Vagina (tissue), 2 donors: ENCODE measurements around the gene EML1. TPM values are rescaled to one million over a fixed set of nuclear protein-coding genes. Genes with fewer than 3 reads are reported as not detected.

Source experiments
- DNase-seq, 2 donors: peaks; one replicate each; pipeline ENCODE4 v3.0.0-alpha.2; 2017; ENCODE audit errors: extremely low spot score in 2 of 2
- H3K27ac ChIP-seq: fragments of 200-600 bp; sonication (generic); one replicate; pipeline ENCODE4 v1.5.1; 2019
- H3K27me3 ChIP-seq: fragments of 200-600 bp; sonication (generic); one replicate; pipeline ENCODE4 v1.5.1; 2019
- H3K36me3 ChIP-seq, 2 donors: fragments of 200-600 bp; sonication (generic); one replicate each; pipeline ENCODE4 v1.5.1; 2017 to 2019
- H3K4me1 ChIP-seq: fragments of 200-600 bp; sonication (generic); one replicate; pipeline ENCODE4 v1.5.1; 2019
- H3K4me3 ChIP-seq, 2 donors: fragments of 200-600 bp; sonication (generic); 1 replicate in 1 of 2; 2 replicates in 1 of 2; pipeline ENCODE4 v1.5.1; 2016 to 2019
- H3K9me3 ChIP-seq: fragments of 200-600 bp; sonication (generic); one replicate; pipeline ENCODE4 v1.5.1; 2019
- POLR2A ChIP-seq, 2 donors: fragments of 450-650 bp; IDR thresholded peaks; one replicate each; pipeline ENCODE4 v1.6.1; 2017; ENCODE audit warnings: antibody characterized with exemption in 2 of 2, mild to moderate bottlenecking in 2 of 2, moderate library complexity in 2 of 2
- POLR2AphosphoS5 ChIP-seq, 2 donors: sonication (generic); formaldehyde crosslinking; IDR thresholded peaks; one replicate each; pipeline ENCODE4 v1.9.0; 2017; ENCODE audit warnings: antibody characterized with exemption in 2 of 2, mild to moderate bottlenecking in 2 of 2, low read depth in 1 of 2; ENCODE audit not compliant: insufficient read depth in 1 of 2
- intact Hi-C: fragments of 100-400 bp; cut with DNase I; formaldehyde crosslinking; loops from one replicate; pipeline ENCODE4 v1.15.1; 2023
- total RNA-seq: library from RNA; depleted of rRNA; stranded (reverse); fragments of >200 nt; gene quantifications from one replicate; pipeline ENCODE4 v1.2.3, GENCODE V29; 2016
- TF ChIP-seq, protein P1 (sequence below), 3 experiments: fragments of 450-650 bp in 2 of 3; fragments of 200-600 bp in 1 of 3; sonication (generic) in 1 of 3; IDR thresholded peaks; one replicate each; pipeline ENCODE4 v1.5.1; 2017 to 2019; ENCODE audit warnings: antibody characterized with exemption in 3 of 3, mild to moderate bottlenecking in 2 of 3, moderate library complexity in 2 of 3

Gene EML1
- total RNA-seq, 1 donor from 2014 or later, result 32.7 TPM

DNA sequence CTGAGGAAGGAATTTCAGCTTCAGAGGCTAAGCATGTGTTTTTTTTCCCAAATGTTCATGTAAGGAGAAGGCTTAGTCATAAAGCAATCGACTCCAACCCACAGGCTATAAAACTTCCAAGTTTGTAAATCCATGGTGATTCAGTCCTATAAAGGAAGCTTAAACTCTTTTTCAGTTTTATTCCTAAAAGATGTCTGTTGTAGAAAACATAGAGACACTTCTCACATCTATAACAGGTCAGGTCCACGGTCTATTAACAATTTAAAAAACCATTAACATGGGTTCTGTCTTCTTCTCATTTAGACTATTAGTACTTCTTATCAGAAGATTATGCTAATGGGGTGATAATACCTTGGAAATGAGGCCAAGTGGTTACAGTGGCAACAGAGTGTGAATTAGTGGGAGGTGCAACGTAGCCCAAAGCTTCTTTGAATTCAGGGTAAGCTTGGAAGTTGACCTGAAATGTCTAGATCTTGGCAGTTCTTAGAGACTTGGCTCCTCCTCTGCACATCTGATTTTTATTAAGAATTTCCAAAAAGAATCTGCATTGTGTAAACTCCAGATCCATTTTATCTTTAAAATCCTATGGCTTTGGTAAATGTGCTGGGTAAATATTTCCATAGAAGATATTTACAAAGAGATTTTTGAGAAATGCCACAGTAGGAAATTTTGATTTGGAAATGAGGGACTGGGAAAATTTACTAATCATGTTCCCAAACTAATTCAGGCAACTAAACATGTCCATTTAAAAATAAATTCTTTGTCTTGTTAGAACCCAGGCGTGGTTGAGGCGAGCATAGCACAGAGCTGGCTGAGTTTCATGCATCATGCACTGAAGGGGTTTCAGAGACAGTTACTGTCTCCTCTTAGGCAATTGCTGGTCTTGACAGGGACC is 86.4 kb downstream of the EML1 start:
- Histone ChIP-seq H3K27me3 (no peaks in the 10 kb centered on the region), H3K4me3 (no peak overlapping the region), H3K27ac (peak overlapping the region; percentile 64), H3K36me3 (no peaks in the 10 kb centered on the region), H3K4me1 (peaks cover 18% of the 10 kb centered on the region), H3K9me3 (no peaks in the 10 kb centered on the region)
- no peak for DNase-seq
- intact Hi-C loops, result loop anchor here (2.0 to 5.0 kb wide), 2 partner anchors 149 to 197 kb away; partner anchors contain the start of gene CYP46A1
- peak in 1 of 2 donors; percentile 52 for TF ChIP-seq POLR2AphosphoS5 (IDR thresholded peaks at IDR 0.05; ENCODE audit: insufficient read depth in 1 of 2, low read depth in 1 of 2)
- TF ChIP-seq, protein P1, sequence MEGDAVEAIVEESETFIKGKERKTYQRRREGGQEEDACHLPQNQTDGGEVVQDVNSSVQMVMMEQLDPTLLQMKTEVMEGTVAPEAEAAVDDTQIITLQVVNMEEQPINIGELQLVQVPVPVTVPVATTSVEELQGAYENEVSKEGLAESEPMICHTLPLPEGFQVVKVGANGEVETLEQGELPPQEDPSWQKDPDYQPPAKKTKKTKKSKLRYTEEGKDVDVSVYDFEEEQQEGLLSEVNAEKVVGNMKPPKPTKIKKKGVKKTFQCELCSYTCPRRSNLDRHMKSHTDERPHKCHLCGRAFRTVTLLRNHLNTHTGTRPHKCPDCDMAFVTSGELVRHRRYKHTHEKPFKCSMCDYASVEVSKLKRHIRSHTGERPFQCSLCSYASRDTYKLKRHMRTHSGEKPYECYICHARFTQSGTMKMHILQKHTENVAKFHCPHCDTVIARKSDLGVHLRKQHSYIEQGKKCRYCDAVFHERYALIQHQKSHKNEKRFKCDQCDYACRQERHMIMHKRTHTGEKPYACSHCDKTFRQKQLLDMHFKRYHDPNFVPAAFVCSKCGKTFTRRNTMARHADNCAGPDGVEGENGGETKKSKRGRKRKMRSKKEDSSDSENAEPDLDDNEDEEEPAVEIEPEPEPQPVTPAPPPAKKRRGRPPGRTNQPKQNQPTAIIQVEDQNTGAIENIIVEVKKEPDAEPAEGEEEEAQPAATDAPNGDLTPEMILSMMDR (IDR thresholded peaks at IDR 0.05), result no peak

DNA sequence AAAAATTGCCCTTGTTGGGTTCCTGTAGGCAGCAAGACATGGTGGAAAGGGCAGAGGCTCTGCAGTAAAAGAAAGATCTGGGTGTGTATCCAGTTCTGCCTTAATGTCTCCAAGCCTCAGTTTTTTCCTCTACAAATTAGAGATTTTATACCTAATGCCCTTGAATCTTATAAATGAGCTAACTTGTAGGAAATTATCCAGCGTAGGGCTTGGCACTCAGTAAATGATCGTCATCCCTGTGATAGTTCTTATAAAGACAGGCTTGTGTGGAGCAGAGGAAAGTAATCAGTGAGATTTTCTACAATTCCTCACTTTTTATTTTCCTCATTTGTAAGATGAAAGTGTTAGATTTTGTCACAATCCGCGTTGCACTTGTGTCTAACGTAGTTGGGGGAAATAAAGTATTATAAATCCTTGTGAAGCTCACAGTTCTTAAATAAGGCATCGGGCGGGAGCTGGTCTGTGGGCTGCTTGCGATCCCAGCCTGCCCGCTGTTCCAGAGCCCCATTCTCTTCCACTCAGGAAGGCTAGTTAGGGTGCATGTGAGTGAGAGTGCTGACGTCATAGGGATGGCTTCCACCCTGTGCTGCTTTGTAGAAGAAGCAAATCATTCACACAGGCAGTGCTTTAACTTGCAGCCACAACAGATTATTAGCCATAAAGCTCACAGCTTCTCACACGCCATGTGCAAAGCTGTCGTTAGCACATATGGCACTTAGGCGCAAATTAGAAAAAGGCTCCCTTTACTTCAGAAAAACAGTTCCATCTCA is 87.6 kb downstream of the EML1 start:
- H3K27ac ChIP-seq, result peak overlapping the region; percentile 64
- no peaks in the 10 kb centered on the region for H3K9me3 ChIP-seq
- H3K27me3 ChIP-seq, result no peaks in the 10 kb centered on the region
- TF ChIP-seq POLR2AphosphoS5 (IDR thresholded peaks at IDR 0.05; ENCODE audit: insufficient read depth in 1 of 2, low read depth in 1 of 2) (no peak), POLR2A (IDR thresholded peaks at IDR 0.05) (no peak)
- TF ChIP-seq, protein P1 (IDR thresholded peaks at IDR 0.05), result no peak
- H3K36me3 ChIP-seq, result no peaks in the 10 kb centered on the region
- H3K4me3 ChIP-seq, result no peak overlapping the region
- intact Hi-C loops, result loop anchor here (2.0 to 5.0 kb wide), 2 partner anchors 150 to 199 kb away; partner anchors contain the start of gene CYP46A1
- DNase-seq, result no peak
- peaks cover 18% of the 10 kb centered on the region for H3K4me1 ChIP-seq

DNA sequence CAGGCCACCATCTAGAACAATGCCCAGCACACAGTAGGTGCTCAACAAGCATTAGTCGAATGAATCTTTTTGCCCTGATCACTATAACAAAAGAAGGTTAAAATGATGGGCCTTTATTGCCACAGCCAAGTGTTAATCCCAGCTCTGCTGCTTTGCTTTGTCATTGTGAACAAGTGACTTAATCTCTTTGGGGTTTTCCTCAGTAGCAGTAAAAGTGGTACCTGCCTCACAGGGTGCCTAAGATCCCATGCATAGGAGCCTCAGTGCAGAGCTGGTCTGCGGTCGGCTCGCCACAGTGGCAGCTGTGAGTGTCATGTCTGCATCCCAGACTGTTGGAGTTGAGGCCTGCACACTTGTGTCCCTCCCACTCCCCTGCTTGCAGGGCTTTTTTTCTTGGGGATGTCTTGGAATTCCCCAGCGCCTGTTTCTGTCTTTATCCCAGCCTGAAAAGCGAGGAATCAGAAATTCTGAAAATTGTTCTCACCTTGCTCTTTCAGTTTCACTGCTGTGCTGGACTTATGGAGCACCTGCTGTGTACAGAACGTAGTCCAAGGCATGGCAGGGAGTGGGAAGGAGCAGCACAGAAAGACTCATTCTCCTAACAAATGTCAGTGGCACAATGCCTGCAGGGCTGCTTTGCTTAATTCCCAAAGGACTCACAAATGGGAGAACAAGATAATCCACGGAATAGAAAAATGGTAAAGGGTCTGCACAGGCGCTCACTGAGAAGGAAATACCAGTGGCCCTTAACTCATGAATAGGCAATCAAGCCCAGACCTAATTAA is 90.8 kb downstream of the EML1 start:
- Histone ChIP-seq H3K4me1 (peaks cover 18% of the 10 kb centered on the region), H3K27me3 (no peaks in the 10 kb centered on the region), H3K27ac (no peak overlapping the region), H3K4me3 (no peak overlapping the region), H3K36me3 (no peaks in the 10 kb centered on the region), H3K9me3 (no peaks in the 10 kb centered on the region)
- TF ChIP-seq, protein P1 (IDR thresholded peaks at IDR 0.05), result no peak
- TF ChIP-seq POLR2AphosphoS5 (IDR thresholded peaks at IDR 0.05; ENCODE audit: insufficient read depth in 1 of 2, low read depth in 1 of 2) (no peak), POLR2A (IDR thresholded peaks at IDR 0.05) (no peak)
- DNase-seq, result no peak
- intact Hi-C loops, result loop anchor here (5.0 kb wide), 1 partner anchor 202 kb away; the partner anchor contains the start of gene CYP46A1

DNA sequence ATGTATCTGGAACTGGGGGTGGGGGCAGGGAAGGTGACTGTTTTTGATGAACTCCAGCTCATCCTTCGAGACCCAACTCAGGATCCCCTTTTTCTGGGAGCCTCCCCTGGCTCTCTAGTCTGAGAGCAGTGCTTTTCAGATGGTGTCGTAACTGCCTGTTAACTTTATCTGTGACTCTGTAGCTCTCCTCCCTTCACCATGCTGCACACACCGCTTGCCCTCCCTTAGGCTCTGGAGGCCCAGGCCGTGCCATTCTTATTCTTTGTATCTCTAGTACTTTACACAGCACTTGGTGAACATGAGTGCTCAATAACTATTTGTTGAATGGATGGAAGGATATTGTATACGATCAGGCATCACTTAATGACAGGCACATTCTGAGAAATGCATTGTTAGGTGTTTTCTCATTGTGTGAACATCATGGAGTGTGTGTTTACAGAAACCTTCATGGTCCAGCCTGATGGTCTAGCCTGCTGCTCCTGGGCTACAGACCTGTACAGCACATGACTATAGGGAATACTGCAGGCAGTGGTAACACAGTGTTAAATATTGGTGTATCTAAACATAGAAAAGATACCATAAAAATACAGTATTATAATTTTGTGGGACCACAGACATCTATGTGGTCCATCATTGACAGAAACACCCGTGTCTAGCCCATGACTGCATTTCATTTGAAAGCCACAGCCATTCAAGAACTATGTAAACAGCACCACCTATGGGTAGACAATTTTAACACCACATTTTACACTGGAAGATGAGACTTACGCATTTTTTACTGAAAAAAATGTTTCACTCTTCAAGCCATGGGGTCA is 91.8 kb downstream of the EML1 start:
- no peak overlapping the region for H3K27ac ChIP-seq
- intact Hi-C loops, result loop anchor here (5.0 kb wide), 1 partner anchor 203 kb away; the partner anchor contains the start of gene CYP46A1
- H3K4me1 ChIP-seq, result peaks cover 13% of the 10 kb centered on the region
- no peaks in the 10 kb centered on the region for H3K27me3 ChIP-seq
- no peak overlapping the region for H3K4me3 ChIP-seq
- no peak for TF ChIP-seq POLR2A (IDR thresholded peaks at IDR 0.05)
- TF ChIP-seq, protein P1 (IDR thresholded peaks at IDR 0.05), result peak; percentile 38 to 76 (median 62)
- no peak for DNase-seq
- H3K36me3 ChIP-seq, result no peaks in the 10 kb centered on the region
- no peaks in the 10 kb centered on the region for H3K9me3 ChIP-seq
